Measurements from ENCODE around the gene GRK5.

GRCh38 chr10:119308551-119309422, 101.4 kb downstream of the GRK5 start:
- TF ChIP-seq POLR2A (IDR thresholded peaks at IDR 0.05; ENCODE audit: low read depth, low read length) (no peak), POLR2AphosphoS5 (IDR thresholded peaks at IDR 0.05; ENCODE audit: low read depth, low read length) (no peak)

All from GM12892 (cell line).